K562 (cell line): ENCODE measurements around the gene NPAS3.

ENCODE experiments used
- BRF2 ChIP-seq: IDR thresholded peaks from 3 replicates; pipeline ENCODE4 v1.6.1; 2011; ENCODE audit warnings: borderline replicate concordance, mild to moderate bottlenecking; ENCODE audit not compliant: insufficient read length, insufficient read depth
- CREM ChIP-seq: IDR thresholded peaks from 2 replicates; pipeline ENCODE4 v1.6.1; 2014; ENCODE audit warnings: antibody characterized with exemption, low read depth
- GTF2F1 ChIP-seq: IDR thresholded peaks from 2 replicates; pipeline ENCODE4 v1.6.1; 2011; ENCODE audit warnings: low read depth, low read length, improper control_type of control experiment
- KDM4B ChIP-seq, 2 experiments: fragments of 450-650 bp in 1 of 2; sonication (generic) in 1 of 2; IDR thresholded peaks; 2 replicates each; pipeline ENCODE4 v1.6.1; 2016 to 2017; ENCODE audit warnings: borderline replicate concordance in 2 of 2, antibody characterized with exemption in 1 of 2, low read depth in 1 of 2, mild to moderate bottlenecking in 1 of 2
- MAZ ChIP-seq, 2 experiments: fragments of 450-650 bp in 1 of 2; sonication (generic) in 1 of 2; formaldehyde crosslinking; IDR thresholded peaks in 1 of 2; conservative IDR thresholded peaks in 1 of 2; 2 replicates each; pipeline versions ENCODE4 v1.4.0 to v1.5.0; 2020; ENCODE audit warnings: mild to moderate bottlenecking in 1 of 2, missing genetic modification reagents in 1 of 2
- MLLT1 ChIP-seq, 2 experiments: fragments of 450-650 bp; IDR thresholded peaks; 2 replicates each; pipeline ENCODE4 v1.6.1; 2016
- POLR2A ChIP-seq: fragments of 450-650 bp; conservative IDR thresholded peaks from 2 replicates; pipeline ENCODE4 v1.6.1; 2016
- SRSF1 ChIP-seq: fragments of 200-400 bp; formaldehyde crosslinking; IDR thresholded peaks from 2 replicates; pipeline ENCODE4 v1.6.1; 2017; ENCODE audit warnings: mild to moderate bottlenecking, low read depth, low read length, moderate library complexity

DNA sequence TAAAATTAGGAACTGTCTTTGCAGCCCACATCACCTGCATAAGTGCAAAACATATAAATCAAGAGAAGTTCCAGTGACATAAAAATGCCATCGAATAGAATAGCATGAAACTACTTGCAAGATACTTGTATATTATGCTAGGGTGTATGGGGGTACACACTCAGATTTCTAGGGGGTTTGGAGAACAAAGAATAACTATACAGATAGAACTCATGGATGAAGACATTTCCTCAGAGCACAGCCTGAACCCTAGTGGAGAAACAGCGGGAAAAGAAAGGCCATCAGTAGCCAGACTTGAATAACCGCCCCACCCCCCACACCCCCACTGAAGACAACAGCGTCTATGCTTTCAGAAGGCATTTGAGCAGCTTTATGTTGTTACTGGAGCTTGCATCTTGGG is 425.8 kb downstream of the NPAS3 start:
- TF ChIP-seq SRSF1, result no peak
- TF ChIP-seq GTF2F1, result no peak
- TF ChIP-seq CREM, result no peak
- TF ChIP-seq BRF2, result no peak
- no peak for TF ChIP-seq KDM4B (IDR thresholded peaks at IDR 0.05; ENCODE audit: borderline replicate concordance in 2 of 2, low read depth in 1 of 2)
- no peak for TF ChIP-seq MAZ (CRISPR knock-in tag; conservative IDR thresholded peaks at IDR 0.05 in 1 of 2, IDR thresholded peaks at IDR 0.05 in 1 of 2)
- no peak for TF ChIP-seq MLLT1 (IDR thresholded peaks at IDR 0.05)
- no peak for TF ChIP-seq POLR2A
